AG09319 (cell line): ENCODE data around the gene TRIM8.

ENCODE experiments used
- DNase-seq: peaks from one replicate; pipeline ENCODE4 v3.0.0-alpha.2; 2010; ENCODE audit warnings: low read depth; ENCODE audit errors: extremely low read depth
- CTCF ChIP-seq: IDR thresholded peaks from 2 replicates; pipeline ENCODE4 v1.5.1; 2011; ENCODE audit warnings: low read depth, mild to moderate bottlenecking, inconsistent platforms, low read length, moderate library complexity

Gene TRIM8

GRCh38 chr10:102651455-102652169 lies 7.3 kb downstream of the TRIM8 start:
- DNase-seq = no peak
- TF ChIP-seq CTCF = no peak

GRCh38 chr10:102652170-102652916 lies 8.1 kb downstream of the TRIM8 start:
- DNase-seq = no peak
- no peak for TF ChIP-seq CTCF

GRCh38 chr10:102653060-102653459 lies 8.8 kb downstream of the TRIM8 start:
- no peak for DNase-seq
- TF ChIP-seq CTCF = no peak

GRCh38 chr10:102654566-102654965 lies 10.3 kb downstream of the TRIM8 start:
- no peak for DNase-seq
- no peak for TF ChIP-seq CTCF

- no peak for DNase-seq
- no peak for TF ChIP-seq CTCF
Observed at GRCh38 chr10:102654969-102655368, 10.7 kb downstream of the TRIM8 start.

GRCh38 chr10:102656026-102656425 lies 11.7 kb downstream of the TRIM8 start:
- TF ChIP-seq CTCF = no peak
- no peak for DNase-seq

- TF ChIP-seq CTCF = no peak
- DNase-seq = no peak
Observed at GRCh38 chr10:102656791-102657371, 12.6 kb downstream of the TRIM8 start.
